Suppressor macrophage (primary cell): ENCODE measurements around the gene SPATS2.
A peak's percentile ranks its signal among the peaks of the same experiment; 100 is the strongest.

Experiments
- DNase-seq, 4 experiments: peaks; one replicate each; pipeline ENCODE4 v3.0.0-alpha.2; 2020 to 2022

The SPATS2 gene

GRCh38 chr12:49542592-49543160, 175.4 kb downstream of the SPATS2 start:
- DNase-seq: no peak

- no peak for DNase-seq
Measured at GRCh38 chr12:49543221-49543913, 176.1 kb downstream of the SPATS2 start.

- DNase-seq: no peak
Measured at GRCh38 chr12:49543914-49544815, 176.9 kb downstream of the SPATS2 start.

- no peak for DNase-seq
Measured at GRCh38 chr12:49545815-49546214, 178.6 kb downstream of the SPATS2 start.

GRCh38 chr12:49546481-49546880, 179.2 kb downstream of the SPATS2 start:
- DNase-seq: no peak

- no peak for DNase-seq
Measured at GRCh38 chr12:49547090-49547690, 179.9 kb downstream of the SPATS2 start.

- no peak for DNase-seq
Measured at GRCh38 chr12:49548481-49548821, 181.2 kb downstream of the SPATS2 start.

GRCh38 chr12:49548822-49549648, 181.8 kb downstream of the SPATS2 start:
- peak; percentile 25 to 73 (median 52) for DNase-seq

GRCh38 chr12:49549735-49550692, 182.8 kb downstream of the SPATS2 start:
- DNase-seq: no peak

GRCh38 chr12:49550693-49551252, 183.5 kb downstream of the SPATS2 start:
- no peak for DNase-seq

- DNase-seq: no peak
Measured at GRCh38 chr12:49552014-49552413, 184.8 kb downstream of the SPATS2 start.

GRCh38 chr12:49552425-49552824, 185.2 kb downstream of the SPATS2 start:
- DNase-seq: no peak

GRCh38 chr12:49552899-49553298, 185.6 kb downstream of the SPATS2 start:
- DNase-seq: no peak

GRCh38 chr12:49553512-49554088, 186.3 kb downstream of the SPATS2 start:
- DNase-seq: no peak

- DNase-seq: no peak
Measured at GRCh38 chr12:49554266-49554665, 187.0 kb downstream of the SPATS2 start.

GRCh38 chr12:49555631-49556390, 188.5 kb downstream of the SPATS2 start:
- no peak for DNase-seq

- DNase-seq: no peak
Measured at GRCh38 chr12:49556391-49557186, 189.3 kb downstream of the SPATS2 start.

GRCh38 chr12:49557187-49557916, 190.1 kb downstream of the SPATS2 start:
- DNase-seq: no peak
